GM23338 (cell line): ENCODE results near the gene GLMP. TPM values are rescaled to one million over a fixed set of nuclear protein-coding genes. Genes with fewer than 3 reads are reported as not detected.

ENCODE experiments used
- ATAC-seq: fragments of 200-7000 bp; cut with Tn5 transposase; 3 replicates; pipeline ENCODE4 v1.9.1; 2020
- DNase-seq: peaks from one replicate; pipeline ENCODE4 v3.0.0-alpha.2; 2015; ENCODE audit warnings: low spot score
- H2AFZ ChIP-seq: fragments of 200-600 bp; sonication (generic); 2 replicates; pipeline ENCODE4 v1.8.0; 2016; ENCODE audit warnings: antibody characterized with exemption, mild to moderate bottlenecking, moderate library complexity
- H3F3A ChIP-seq: fragments of 200-600 bp; sonication (generic); replicated peaks from 2 replicates; pipeline ENCODE4 v1.8.0; 2017; ENCODE audit warnings: antibody characterized with exemption, mixed run types, low read depth
- H3K27ac ChIP-seq: fragments of 200-600 bp; sonication (generic); 2 replicates; pipeline ENCODE4 v1.6.1; 2016; ENCODE audit warnings: low read depth
- H3K27me3 ChIP-seq: fragments of 200-600 bp; sonication (generic); 2 replicates; pipeline ENCODE4 v1.8.0; 2016; ENCODE audit warnings: mild to moderate bottlenecking, mixed run types, moderate library complexity; ENCODE audit not compliant: insufficient read depth
- H3K36me3 ChIP-seq: fragments of 200-600 bp; sonication (generic); 2 replicates; pipeline ENCODE4 v1.8.0; 2016; ENCODE audit warnings: mild to moderate bottlenecking; ENCODE audit not compliant: insufficient read depth
- H3K4me1 ChIP-seq: fragments of 200-600 bp; sonication (generic); 2 replicates; pipeline ENCODE4 v1.8.0; 2016; ENCODE audit warnings: mild to moderate bottlenecking, moderate library complexity; ENCODE audit not compliant: insufficient read depth
- H3K4me2 ChIP-seq: fragments of 200-600 bp; sonication (generic); 2 replicates; pipeline ENCODE4 v1.7.1; 2017; ENCODE audit warnings: mixed run types
- H3K4me3 ChIP-seq: fragments of 200-600 bp; sonication (generic); 2 replicates; pipeline ENCODE4 v1.6.1; 2016; ENCODE audit warnings: mixed run types
- H3K79me2 ChIP-seq: fragments of 200-600 bp; sonication (generic); replicated peaks from 2 replicates; pipeline ENCODE4 v1.8.0; 2017; ENCODE audit warnings: mild to moderate bottlenecking; ENCODE audit not compliant: insufficient read depth
- H3K9me2 ChIP-seq: fragments of 200-600 bp; sonication (generic); 2 replicates; pipeline ENCODE4 v1.8.0; 2017; ENCODE audit not compliant: insufficient read depth
- H4K20me1 ChIP-seq: fragments of 200-600 bp; sonication (generic); replicated peaks from 2 replicates; pipeline ENCODE4 v1.8.0; 2017; ENCODE audit warnings: mild to moderate bottlenecking; ENCODE audit not compliant: insufficient read depth
- H3K27ac Mint-ChIP-seq: 2 replicates; pipeline ENCODE4 v1.8.0; 2020; ENCODE audit warnings: inconsistent platforms, mild to moderate bottlenecking, moderate library complexity, mixed read lengths
- H3K27me3 Mint-ChIP-seq: 3 replicates; pipeline ENCODE4 v1.8.0; 2022; ENCODE audit warnings: low read depth, mild to moderate bottlenecking, moderate library complexity, mixed read lengths, inconsistent platforms; ENCODE audit not compliant: insufficient read depth, poor library complexity
- H3K36me3 Mint-ChIP-seq: 3 replicates; pipeline ENCODE4 v1.8.0; 2021; ENCODE audit warnings: low read depth, mild to moderate bottlenecking, inconsistent platforms, moderate library complexity, mixed read lengths
- H3K4me1 Mint-ChIP-seq: 3 replicates; pipeline ENCODE4 v1.8.0; 2020; ENCODE audit warnings: mild to moderate bottlenecking, inconsistent platforms, mixed read lengths
- H3K4me3 Mint-ChIP-seq: 3 replicates; pipeline ENCODE4 v1.8.0; 2021; ENCODE audit warnings: moderate library complexity, mild to moderate bottlenecking, inconsistent platforms, mixed read lengths
- H3K9me3 Mint-ChIP-seq: 3 replicates; pipeline ENCODE4 v1.8.0; 2020; ENCODE audit warnings: moderate library complexity, mild to moderate bottlenecking, inconsistent platforms, mixed read lengths
- EZH2phosphoT487 ChIP-seq: fragments of 200-600 bp; sonication (generic); IDR thresholded peaks from one replicate; pipeline ENCODE4 v1.8.1; 2018; ENCODE audit warnings: antibody characterized with exemption; ENCODE audit not compliant: unreplicated experiment
- JUNB ChIP-seq: IDR thresholded peaks from one replicate; pipeline ENCODE4 v1.6.1; 2016; ENCODE audit warnings: antibody characterized with exemption; ENCODE audit not compliant: unreplicated experiment
- POLR2AphosphoS5 ChIP-seq: IDR thresholded peaks from 2 replicates; pipeline ENCODE4 v1.6.1; 2016; ENCODE audit warnings: antibody characterized with exemption, low read depth
- ZNF114 ChIP-seq: fragments of 250-450 bp; sonication (Bioruptor Pico); IDR thresholded peaks from 2 replicates; pipeline ENCODE4 v1.5.0; 2020; ENCODE audit warnings: mild to moderate bottlenecking, moderate library complexity
- ZNF331 ChIP-seq: fragments of 250-450 bp; sonication (Bioruptor Pico); IDR thresholded peaks from 2 replicates; pipeline ENCODE4 v1.5.0; 2020; ENCODE audit warnings: low read depth, mild to moderate bottlenecking, moderate library complexity
- polyA plus RNA-seq: library from polyadenylated mRNA; unstranded; fragments of >200 nt; fragmentation: Nextera tagmentation; extraction: Ambion mirVana; gene quantifications from 2 replicates; pipeline ENCODE4 v1.2.1, GENCODE V29; 2016
- total RNA-seq: library from RNA; depleted of rRNA; stranded (reverse); fragments of >200 nt; shearing (Covaris generic); gene quantifications from 2 replicates; pipeline ENCODE4 v1.2.3, GENCODE V29; 2014
- TF ChIP-seq, protein P1 (sequence below): IDR thresholded peaks from 2 replicates; pipeline ENCODE4 v1.6.1; 2016; ENCODE audit warnings: antibody characterized with exemption
- TF ChIP-seq, protein P2 (sequence below), 2 experiments: fragments of 200-600 bp in 1 of 2; sonication (generic) in 1 of 2; conservative IDR thresholded peaks; 2 replicates each; pipeline versions ENCODE4 v1.5.1 to v1.6.1; 2016 to 2017; ENCODE audit warnings: antibody characterized with exemption in 2 of 2, low read depth in 2 of 2, mild to moderate bottlenecking in 2 of 2, moderate library complexity in 1 of 2

Gene GLMP
- total and polyA plus RNA-seq, 2 experiments from 2014 or later = 33.6 to 41.9 TPM

DNA sequence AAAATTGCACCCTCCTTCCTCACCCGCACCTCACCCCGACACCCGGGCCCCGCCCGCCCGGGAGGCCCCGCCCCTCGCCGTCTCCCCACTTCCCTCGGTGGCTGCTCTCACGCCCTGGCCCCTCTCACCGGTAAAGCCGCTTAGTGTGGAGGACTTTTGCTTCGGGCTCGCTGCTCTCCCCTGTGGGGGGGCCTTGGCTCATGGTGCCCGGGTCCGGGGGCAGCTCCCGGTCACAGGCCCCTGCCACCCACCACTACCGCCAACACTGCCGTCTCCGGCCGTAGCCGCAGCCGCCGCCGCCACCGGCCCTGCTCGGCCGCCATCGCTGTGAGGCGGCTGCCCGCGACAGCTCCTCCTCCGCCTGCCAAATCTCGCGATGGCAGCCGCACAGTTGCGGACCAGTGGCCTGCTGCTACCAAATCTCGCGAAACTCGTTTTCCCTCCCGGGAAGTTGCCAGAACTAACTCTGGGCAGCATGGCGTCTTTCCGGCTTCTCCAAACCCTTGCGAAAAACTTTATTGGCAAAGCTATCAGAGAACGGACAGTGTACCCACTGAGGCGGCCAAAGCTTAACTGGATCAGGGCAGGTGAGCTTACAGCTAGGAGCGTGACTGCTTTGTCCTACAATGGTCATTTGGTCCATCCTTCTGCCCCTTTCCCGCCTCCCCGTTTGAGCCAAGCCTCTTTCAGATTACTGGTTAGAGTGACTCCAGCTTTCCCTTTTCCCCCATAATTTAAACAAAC lies 12.8 kb downstream of the GLMP start, which contains the start of gene SMG5 (continued):
- no peak for TF ChIP-seq ZNF114 (CRISPR knock-in tag)
- peak; percentile 95 for TF ChIP-seq POLR2AphosphoS5
- TF ChIP-seq EZH2phosphoT487 = no peak
- TF ChIP-seq, protein P1, sequence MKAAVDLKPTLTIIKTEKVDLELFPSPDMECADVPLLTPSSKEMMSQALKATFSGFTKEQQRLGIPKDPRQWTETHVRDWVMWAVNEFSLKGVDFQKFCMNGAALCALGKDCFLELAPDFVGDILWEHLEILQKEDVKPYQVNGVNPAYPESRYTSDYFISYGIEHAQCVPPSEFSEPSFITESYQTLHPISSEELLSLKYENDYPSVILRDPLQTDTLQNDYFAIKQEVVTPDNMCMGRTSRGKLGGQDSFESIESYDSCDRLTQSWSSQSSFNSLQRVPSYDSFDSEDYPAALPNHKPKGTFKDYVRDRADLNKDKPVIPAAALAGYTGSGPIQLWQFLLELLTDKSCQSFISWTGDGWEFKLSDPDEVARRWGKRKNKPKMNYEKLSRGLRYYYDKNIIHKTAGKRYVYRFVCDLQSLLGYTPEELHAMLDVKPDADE = peak; percentile 96

DNA sequence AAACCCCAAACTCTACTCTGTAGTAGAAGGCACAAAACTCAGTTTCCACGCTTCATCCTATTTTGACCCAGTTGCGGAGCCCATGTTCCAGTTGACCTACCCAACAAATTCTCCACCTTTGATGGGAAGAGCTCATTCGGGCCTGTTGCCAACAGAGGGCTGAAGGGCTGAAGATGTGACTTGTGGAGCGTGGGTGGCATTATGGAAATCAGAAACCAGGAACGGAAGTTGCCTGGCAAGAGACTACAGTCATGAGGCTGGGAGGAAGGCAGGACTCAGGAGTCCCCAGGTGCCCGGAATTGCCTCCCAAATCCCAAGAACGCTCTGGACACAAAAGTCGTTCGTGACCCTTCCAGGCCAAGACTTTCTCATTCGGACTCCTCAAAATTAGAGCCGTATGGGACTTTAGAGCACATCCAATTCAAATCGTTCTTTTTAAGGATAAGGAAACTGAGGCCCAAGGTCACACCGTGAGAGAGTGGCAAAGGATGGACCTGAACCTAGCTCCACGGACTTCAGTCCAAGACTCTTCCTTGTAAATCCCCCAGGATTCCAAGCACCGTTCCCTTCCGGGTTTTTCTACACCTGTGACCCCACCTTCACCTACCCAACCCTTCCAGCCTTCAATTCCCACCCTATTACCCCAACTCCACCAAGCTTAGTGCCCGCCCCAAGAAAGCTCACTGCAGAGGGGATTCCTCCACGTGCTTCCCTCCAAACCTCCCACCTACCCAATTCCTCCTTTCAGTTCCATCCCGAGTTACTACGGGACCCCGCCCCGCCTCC lies 13.6 kb downstream of the GLMP start:
- peak overlapping the region; percentile 98 for H3K4me3 Mint-ChIP-seq
- Histone ChIP-seq H3K79me2 (peaks cover 45% of the 10 kb centered on the region), H3K27ac (peak overlapping the region; percentile 92), H3K9me2 (no peaks in the 10 kb centered on the region), H3F3A (peaks cover 25% of the 10 kb centered on the region; the same call in 1 of the 2 replicates), H2AFZ (no peak overlapping the region), H3K27me3 (no peaks in the 10 kb centered on the region), H3K4me2 (peak overlapping the region; percentile 96), H3K4me3 (peak overlapping the region; percentile 83), H4K20me1 (peaks cover 41% of the 10 kb centered on the region), H3K4me1 (peaks cover 16% of the 10 kb centered on the region), H3K36me3 (peaks cover 26% of the 10 kb centered on the region)
- TF ChIP-seq ZNF114 (CRISPR knock-in tag) = no peak
- TF ChIP-seq POLR2AphosphoS5 = no peak
- TF ChIP-seq JUNB = no peak
- TF ChIP-seq, protein P2, sequence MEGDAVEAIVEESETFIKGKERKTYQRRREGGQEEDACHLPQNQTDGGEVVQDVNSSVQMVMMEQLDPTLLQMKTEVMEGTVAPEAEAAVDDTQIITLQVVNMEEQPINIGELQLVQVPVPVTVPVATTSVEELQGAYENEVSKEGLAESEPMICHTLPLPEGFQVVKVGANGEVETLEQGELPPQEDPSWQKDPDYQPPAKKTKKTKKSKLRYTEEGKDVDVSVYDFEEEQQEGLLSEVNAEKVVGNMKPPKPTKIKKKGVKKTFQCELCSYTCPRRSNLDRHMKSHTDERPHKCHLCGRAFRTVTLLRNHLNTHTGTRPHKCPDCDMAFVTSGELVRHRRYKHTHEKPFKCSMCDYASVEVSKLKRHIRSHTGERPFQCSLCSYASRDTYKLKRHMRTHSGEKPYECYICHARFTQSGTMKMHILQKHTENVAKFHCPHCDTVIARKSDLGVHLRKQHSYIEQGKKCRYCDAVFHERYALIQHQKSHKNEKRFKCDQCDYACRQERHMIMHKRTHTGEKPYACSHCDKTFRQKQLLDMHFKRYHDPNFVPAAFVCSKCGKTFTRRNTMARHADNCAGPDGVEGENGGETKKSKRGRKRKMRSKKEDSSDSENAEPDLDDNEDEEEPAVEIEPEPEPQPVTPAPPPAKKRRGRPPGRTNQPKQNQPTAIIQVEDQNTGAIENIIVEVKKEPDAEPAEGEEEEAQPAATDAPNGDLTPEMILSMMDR (conservative IDR thresholded peaks at IDR 0.05; ENCODE audit: low read depth in 2 of 2) = no peak
- TF ChIP-seq, protein P1 = no peak
- no peak for TF ChIP-seq ZNF331
- H3K4me1 Mint-ChIP-seq = peaks cover 19% of the 10 kb centered on the region
- no peaks in the 10 kb centered on the region for H3K9me3 Mint-ChIP-seq
- H3K36me3 Mint-ChIP-seq = peaks cover 20% of the 10 kb centered on the region
- DNase-seq (peak; percentile 18), ATAC-seq (peak; percentile 43)
- peak overlapping the region; percentile 97 for H3K27ac Mint-ChIP-seq
- H3K27me3 Mint-ChIP-seq = peaks cover 16% of the 10 kb centered on the region
